Brain microvascular endothelial cell (primary cell): Measurements from ENCODE around the gene PHF10.
A peak's percentile ranks its signal among the peaks of the same experiment; 100 is the strongest.

Experiments
- DNase-seq: peaks from one replicate; pipeline ENCODE4 v3.0.0-alpha.2; 2020
- H3K27ac ChIP-seq: fragments of 250-450 bp; sonication (Bioruptor Pico); 2 replicates; pipeline ENCODE4 v1.5.1; 2020; ENCODE audit warnings: mild to moderate bottlenecking, moderate library complexity
- H3K27me3 ChIP-seq: fragments of 250-450 bp; sonication (Bioruptor Pico); replicated peaks from 2 replicates; pipeline ENCODE4 v1.5.1; 2020; ENCODE audit warnings: mild to moderate bottlenecking
- H3K36me3 ChIP-seq: fragments of 250-450 bp; sonication (Bioruptor Pico); replicated peaks from 2 replicates; pipeline ENCODE4 v1.5.1; 2020; ENCODE audit warnings: mild to moderate bottlenecking
- H3K4me3 ChIP-seq: 2 replicates; pipeline ENCODE4 v1.5.1; 2011; ENCODE audit warnings: low read depth, mild to moderate bottlenecking, control low read depth, low read length, moderate library complexity
- CTCF ChIP-seq: IDR thresholded peaks from 2 replicates; pipeline ENCODE4 v1.5.1; 2011; ENCODE audit warnings: low read depth, mild to moderate bottlenecking, moderate library complexity, low read length, control low read depth, inconsistent platforms; ENCODE audit errors: missing control alignments
- in situ Hi-C: cut with HindIII; loops from 2 replicates; pipeline ENCODE4 v1.10.0; 2017; ENCODE audit warnings: low sequenced_read_pairs, low pct_ligation_motif_present

Gene PHF10

GRCh38 chr6:169656546-169657283 lies 67.6 kb downstream of the PHF10 start:
- Histone ChIP-seq H3K36me3 (peaks cover 20% of the 10 kb centered on the region), H3K4me3 (no peak overlapping the region), H3K27me3 (no peaks in the 10 kb centered on the region), H3K27ac (no peak overlapping the region)
- in situ Hi-C loops, result no loop called here
- no peak for TF ChIP-seq CTCF
- DNase-seq, result no peak

GRCh38 chr6:169654598-169655391 lies 69.5 kb downstream of the PHF10 start:
- DNase-seq, result peak; percentile 55
- Histone ChIP-seq H3K27me3 (no peaks in the 10 kb centered on the region), H3K27ac (no peak overlapping the region), H3K4me3 (peak overlapping the region; percentile 60), H3K36me3 (peaks cover 17% of the 10 kb centered on the region)
- in situ Hi-C loops, result no loop called here
- peak; percentile 55 for TF ChIP-seq CTCF
